Fibroblast of pulmonary artery (primary cell): ENCODE data around the gene RIMKLB.

Source experiments
- DNase-seq: peaks from one replicate; pipeline ENCODE4 v3.0.0-alpha.2; 2010; ENCODE audit warnings: low read depth
- H3K4me3 ChIP-seq: replicated peaks from 2 replicates; pipeline ENCODE4 v1.5.1; 2011; ENCODE audit warnings: low read depth, mild to moderate bottlenecking, control low read depth, low read length, moderate library complexity
- CTCF ChIP-seq: IDR thresholded peaks from 2 replicates; pipeline ENCODE4 v1.5.1; 2011; ENCODE audit warnings: mild to moderate bottlenecking, control low read depth, low read length, inconsistent platforms; ENCODE audit errors: missing control alignments

Gene RIMKLB

GRCh38 chr12:8687846-8688601 is 9.8 kb upstream of the RIMKLB start:
- no peak overlapping the region for H3K4me3 ChIP-seq
- peak; percentile 94 for DNase-seq
- no peak for TF ChIP-seq CTCF

GRCh38 chr12:8689681-8690080 is 8.1 kb upstream of the RIMKLB start:
- no peak overlapping the region for H3K4me3 ChIP-seq
- TF ChIP-seq CTCF = no peak
- no peak for DNase-seq

DNA sequence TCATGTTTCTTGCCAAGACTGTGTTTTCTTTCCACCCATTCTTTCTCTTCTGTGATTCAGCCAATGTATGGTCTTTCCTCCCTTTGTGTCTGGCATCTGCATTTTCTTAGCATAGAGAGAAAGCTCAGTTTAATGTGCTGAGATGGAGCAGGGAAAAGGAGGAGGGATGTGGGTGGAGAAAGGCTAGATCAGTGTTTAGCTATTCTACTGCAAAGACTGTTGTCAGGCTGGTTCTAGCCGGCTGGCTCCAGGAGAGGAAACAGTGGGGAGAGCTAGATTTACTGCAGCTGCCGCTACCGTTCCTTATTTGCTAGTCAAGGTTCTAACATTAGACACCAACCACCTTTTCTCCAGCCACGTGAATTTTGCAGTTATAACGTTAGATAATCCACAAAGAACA is 5.2 kb upstream of the RIMKLB start:
- TF ChIP-seq CTCF = no peak
- no peak overlapping the region for H3K4me3 ChIP-seq
- DNase-seq = peak; percentile 83

GRCh38 chr12:8695116-8695515 is 2.7 kb upstream of the RIMKLB start:
- H3K4me3 ChIP-seq = no peak overlapping the region
- TF ChIP-seq CTCF = no peak
- no peak for DNase-seq

- no peak for TF ChIP-seq CTCF
- no peak for DNase-seq
- peak overlapping the region; percentile 85 for H3K4me3 ChIP-seq
Measured at GRCh38 chr12:8696442-8697090, 1.2 kb upstream of the RIMKLB start.

- peak; percentile 64 for DNase-seq
- H3K4me3 ChIP-seq = peak overlapping the region; percentile 85
- no peak for TF ChIP-seq CTCF
Measured at GRCh38 chr12:8697120-8697475, 693 bp upstream of the RIMKLB start.
